ENCODE measurements around the gene TOMM20.

TOMM20 gene

DNA sequence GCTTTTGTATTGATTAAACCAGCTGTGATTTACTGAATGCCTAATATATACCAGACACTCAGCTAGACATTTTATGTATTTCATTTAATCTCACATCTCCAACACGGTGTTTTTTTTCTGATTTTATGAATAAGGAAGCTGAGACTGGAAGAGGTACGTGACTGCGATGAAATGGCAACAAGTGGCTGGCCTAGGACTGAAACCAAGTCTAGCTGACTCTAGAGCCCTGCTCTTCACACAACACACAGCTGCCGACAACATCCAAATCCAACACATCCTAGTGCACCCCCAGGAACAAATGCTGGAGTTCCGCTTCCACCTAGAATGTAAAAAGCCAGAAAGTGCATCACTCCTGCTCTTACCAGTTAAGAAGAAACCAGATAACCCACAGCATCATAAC is 10.7 kb upstream of the TOMM20 start:
- Histone ChIP-seq H3K9me3 (ENCODE audit: control insufficient read depth, insufficient read depth, low read length) (no peaks in the 10 kb centered on the region), H3K4me2 (ENCODE audit: low read length) (no peak overlapping the region), H3F3A (ENCODE audit: control insufficient read depth, insufficient read depth) (no peaks in the 10 kb centered on the region), H3K4me1 (ENCODE audit: control insufficient read depth, low read length) (no peaks in the 10 kb centered on the region), H3K27ac (ENCODE audit: low read depth, low read length) (no peak overlapping the region), H3K79me2 (ENCODE audit: control insufficient read depth, low read length) (peaks cover 16% of the 10 kb centered on the region), H4K20me1 (ENCODE audit: control insufficient read depth, insufficient read depth, low read depth, low read length) (no peaks in the 10 kb centered on the region), H3K9me2 (replicated peaks; ENCODE audit: control insufficient read depth, low read length) (no peaks in the 10 kb centered on the region), H3K36me3 (ENCODE audit: control insufficient read depth, low read length) (peaks cover 76% of the 10 kb centered on the region), H3K4me3 (ENCODE audit: low read length) (no peak overlapping the region), H3K27me3 (ENCODE audit: control insufficient read depth, low read length) (no peaks in the 10 kb centered on the region)
- TF ChIP-seq, protein P1, sequence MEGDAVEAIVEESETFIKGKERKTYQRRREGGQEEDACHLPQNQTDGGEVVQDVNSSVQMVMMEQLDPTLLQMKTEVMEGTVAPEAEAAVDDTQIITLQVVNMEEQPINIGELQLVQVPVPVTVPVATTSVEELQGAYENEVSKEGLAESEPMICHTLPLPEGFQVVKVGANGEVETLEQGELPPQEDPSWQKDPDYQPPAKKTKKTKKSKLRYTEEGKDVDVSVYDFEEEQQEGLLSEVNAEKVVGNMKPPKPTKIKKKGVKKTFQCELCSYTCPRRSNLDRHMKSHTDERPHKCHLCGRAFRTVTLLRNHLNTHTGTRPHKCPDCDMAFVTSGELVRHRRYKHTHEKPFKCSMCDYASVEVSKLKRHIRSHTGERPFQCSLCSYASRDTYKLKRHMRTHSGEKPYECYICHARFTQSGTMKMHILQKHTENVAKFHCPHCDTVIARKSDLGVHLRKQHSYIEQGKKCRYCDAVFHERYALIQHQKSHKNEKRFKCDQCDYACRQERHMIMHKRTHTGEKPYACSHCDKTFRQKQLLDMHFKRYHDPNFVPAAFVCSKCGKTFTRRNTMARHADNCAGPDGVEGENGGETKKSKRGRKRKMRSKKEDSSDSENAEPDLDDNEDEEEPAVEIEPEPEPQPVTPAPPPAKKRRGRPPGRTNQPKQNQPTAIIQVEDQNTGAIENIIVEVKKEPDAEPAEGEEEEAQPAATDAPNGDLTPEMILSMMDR (IDR thresholded peaks at IDR 0.05; ENCODE audit: low read depth, low read length, poor library complexity, severe bottlenecking) = no peak
- no peak for TF ChIP-seq EZH2phosphoT487 (IDR thresholded peaks at IDR 0.05; ENCODE audit: borderline replicate concordance, low read length)

DNA sequence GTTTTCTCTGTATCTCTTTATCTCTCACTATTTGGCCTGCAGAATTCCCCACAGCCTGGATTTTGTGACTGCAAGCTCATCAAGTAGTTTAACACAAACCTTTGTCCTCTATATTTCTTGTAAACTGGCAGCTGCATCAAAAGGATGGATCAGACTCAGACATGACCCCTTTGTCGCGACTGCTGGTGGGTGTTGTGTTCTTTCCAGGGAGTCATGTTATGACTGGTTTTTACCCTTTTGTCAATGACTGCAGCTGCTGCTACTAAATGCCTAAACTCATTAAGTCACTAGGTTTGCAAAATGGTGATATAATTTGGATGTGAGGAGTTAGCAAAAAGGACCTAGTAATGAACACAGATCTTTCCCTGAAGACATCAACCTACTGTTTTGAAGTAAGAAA is 10.2 kb upstream of the TOMM20 start:
- no peak overlapping the region for H3K27ac ChIP-seq (ENCODE audit: low read depth, low read length)
- TF ChIP-seq EZH2phosphoT487 (IDR thresholded peaks at IDR 0.05; ENCODE audit: borderline replicate concordance, low read length) = no peak
- TF ChIP-seq, protein P1 (IDR thresholded peaks at IDR 0.05; ENCODE audit: low read depth, low read length, poor library complexity, severe bottlenecking) = no peak

DNA sequence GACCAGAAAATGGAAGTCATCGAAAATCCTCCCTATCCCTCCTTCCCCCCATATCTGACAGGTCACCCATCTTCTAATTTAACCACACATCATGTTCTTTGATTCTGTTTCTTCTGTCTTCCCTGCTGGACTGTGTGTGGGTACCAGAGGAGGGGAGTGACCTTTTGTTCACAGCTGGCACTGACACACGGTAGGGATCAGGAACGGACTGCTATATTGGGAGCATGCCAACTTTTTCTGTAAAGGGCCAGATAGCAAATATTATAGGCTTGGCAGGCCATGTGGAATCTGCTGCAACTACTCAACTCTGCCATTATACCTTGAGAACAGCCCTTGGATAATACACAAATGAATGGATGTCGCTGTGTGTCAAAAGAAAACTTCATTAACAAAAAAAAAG is 7.5 kb upstream of the TOMM20 start:
- H3K36me3 ChIP-seq (ENCODE audit: control insufficient read depth, low read length) = peaks cover 73% of the 10 kb centered on the region
- H3K27ac ChIP-seq (ENCODE audit: low read depth, low read length) = no peak overlapping the region
- TF ChIP-seq EZH2phosphoT487 (IDR thresholded peaks at IDR 0.05; ENCODE audit: borderline replicate concordance, low read length) = no peak
- TF ChIP-seq, protein P1 (IDR thresholded peaks at IDR 0.05; ENCODE audit: low read depth, low read length, poor library complexity, severe bottlenecking) = no peak

More for the DNA sequence above, 10.2 kb upstream of the TOMM20 start:
- H3K9me2 ChIP-seq (replicated peaks; ENCODE audit: control insufficient read depth, low read length) = no peaks in the 10 kb centered on the region
- no peak overlapping the region for H3K4me2 ChIP-seq (ENCODE audit: low read length)
- H3K79me2 ChIP-seq (ENCODE audit: control insufficient read depth, low read length) = peaks cover 12% of the 10 kb centered on the region
- H3K9me3 ChIP-seq (ENCODE audit: control insufficient read depth, insufficient read depth, low read length) = no peaks in the 10 kb centered on the region
- no peaks in the 10 kb centered on the region for H3K4me1 ChIP-seq (ENCODE audit: control insufficient read depth, low read length)
- H4K20me1 ChIP-seq (ENCODE audit: control insufficient read depth, insufficient read depth, low read depth, low read length) = no peaks in the 10 kb centered on the region
- H3K27me3 ChIP-seq (ENCODE audit: control insufficient read depth, low read length) = no peaks in the 10 kb centered on the region
- no peak overlapping the region for H3K4me3 ChIP-seq (ENCODE audit: low read length)
- peaks cover 75% of the 10 kb centered on the region for H3K36me3 ChIP-seq (ENCODE audit: control insufficient read depth, low read length)
- no peaks in the 10 kb centered on the region; the same call in 1 of the 2 replicates for H3F3A ChIP-seq (ENCODE audit: control insufficient read depth, insufficient read depth)

More for the DNA sequence above, 7.5 kb upstream of the TOMM20 start:
- peaks cover 15% of the 10 kb centered on the region; the same call in 1 of the 2 replicates for H3F3A ChIP-seq (ENCODE audit: control insufficient read depth, insufficient read depth)
- H3K9me3 ChIP-seq (ENCODE audit: control insufficient read depth, insufficient read depth, low read length) = no peaks in the 10 kb centered on the region
- no peaks in the 10 kb centered on the region for H3K27me3 ChIP-seq (ENCODE audit: control insufficient read depth, low read length)
- H3K4me3 ChIP-seq (ENCODE audit: low read length) = no peak overlapping the region
- H3K9me2 ChIP-seq (replicated peaks; ENCODE audit: control insufficient read depth, low read length) = no peaks in the 10 kb centered on the region
- H4K20me1 ChIP-seq (ENCODE audit: control insufficient read depth, insufficient read depth, low read depth, low read length) = no peaks in the 10 kb centered on the region
- no peak overlapping the region for H3K4me2 ChIP-seq (ENCODE audit: low read length)
- H3K79me2 ChIP-seq (ENCODE audit: control insufficient read depth, low read length) = no peaks in the 10 kb centered on the region; the same call in 1 of the 2 replicates
- no peaks in the 10 kb centered on the region for H3K4me1 ChIP-seq (ENCODE audit: control insufficient read depth, low read length)

All from DOHH2 (cell line).